ENCODE data around the gene NEK3.
"Not testable (repeated sequence)": the region's sequence is repeated elsewhere in the genome, so short reads cannot be mapped to it uniquely, and the experiment has no call there.

NEK3 gene

GRCh38 chr13:52169839-52170238, 10.4 kb upstream of the NEK3 start:
- no peak for DNase-seq

- DNase-seq: no peak
Measured at GRCh38 chr13:52165411-52165810, 6.0 kb upstream of the NEK3 start.

- no peak for DNase-seq
Measured at GRCh38 chr13:52164989-52165388, 5.6 kb upstream of the NEK3 start.

- not testable (repeated sequence) for DNase-seq
Measured at GRCh38 chr13:52163878-52164277, 4.5 kb upstream of the NEK3 start.

GRCh38 chr13:52162279-52163101, 3.1 kb upstream of the NEK3 start:
- no peak for DNase-seq

- no peak for DNase-seq
Measured at GRCh38 chr13:52161181-52161646, 1.8 kb upstream of the NEK3 start.

DNA sequence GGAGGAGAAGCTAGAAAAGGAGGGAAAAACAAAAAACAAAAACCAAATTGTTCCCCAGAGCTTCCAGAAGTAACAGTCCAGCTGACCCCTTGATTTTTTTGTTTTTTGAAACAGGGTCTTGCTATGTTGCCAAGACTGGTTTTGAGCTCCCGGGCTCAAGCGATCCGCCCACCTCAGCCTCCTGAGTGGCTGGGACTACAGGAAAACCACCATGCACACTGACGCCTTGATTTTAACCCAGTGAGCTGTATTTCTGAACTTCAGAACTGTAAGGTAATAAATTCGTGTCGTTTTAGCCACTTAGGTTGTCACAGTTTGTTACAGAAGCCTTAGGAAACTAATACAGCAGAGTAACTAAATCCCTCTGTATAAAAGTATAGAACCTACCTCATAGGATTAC, 1.1 kb upstream of the NEK3 start:
- no peak for DNase-seq

GRCh38 chr13:52160053-52160452, 656 bp upstream of the NEK3 start:
- no peak for DNase-seq

DNA sequence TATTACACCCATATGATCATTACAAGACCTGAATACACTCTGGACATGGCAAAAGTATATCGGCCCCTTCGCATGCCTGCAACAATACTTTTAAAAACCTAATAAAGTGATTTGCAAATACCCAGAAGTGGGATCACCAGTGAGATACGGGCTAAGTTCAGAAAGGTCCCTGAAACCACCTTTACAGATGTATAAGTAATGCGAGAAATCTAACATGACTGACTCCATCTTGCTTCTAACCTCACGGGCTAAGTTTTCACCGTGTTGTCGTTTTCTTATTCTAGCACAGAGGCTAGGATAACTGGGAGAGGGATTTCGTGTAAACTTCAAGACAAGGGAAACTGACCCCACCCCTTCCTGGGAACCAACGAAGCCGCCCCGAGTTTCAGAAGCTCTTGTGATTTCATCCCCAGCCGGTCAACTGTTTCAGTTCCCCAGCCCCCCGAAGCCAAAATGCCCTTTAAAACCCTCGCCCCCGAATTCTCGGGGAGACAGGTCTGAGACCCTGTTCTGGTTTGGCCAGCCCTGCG, 703 bp downstream of the NEK3 start:
- no peak for DNase-seq

GRCh38 chr13:52156724-52157261, 2.6 kb downstream of the NEK3 start:
- no peak for DNase-seq

DNA sequence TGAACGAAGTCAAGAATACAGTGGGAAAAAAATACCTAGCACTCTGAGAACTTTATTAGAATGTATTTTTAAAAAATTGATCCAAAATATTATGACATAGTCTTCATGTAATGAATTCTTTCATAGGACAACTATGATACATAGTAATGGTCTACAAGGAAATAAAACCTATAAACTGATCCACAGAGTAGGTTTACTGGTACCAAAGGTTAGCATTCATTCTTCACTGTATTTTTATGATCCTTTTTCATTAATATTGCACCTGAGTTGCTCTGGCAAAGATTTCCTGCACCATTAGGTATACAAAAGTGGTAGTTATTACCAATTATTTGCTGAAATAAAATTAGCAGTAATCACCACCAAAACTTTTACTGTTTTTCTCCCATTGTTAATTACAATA, 4.2 kb downstream of the NEK3 start:
- no peak for DNase-seq

DNA sequence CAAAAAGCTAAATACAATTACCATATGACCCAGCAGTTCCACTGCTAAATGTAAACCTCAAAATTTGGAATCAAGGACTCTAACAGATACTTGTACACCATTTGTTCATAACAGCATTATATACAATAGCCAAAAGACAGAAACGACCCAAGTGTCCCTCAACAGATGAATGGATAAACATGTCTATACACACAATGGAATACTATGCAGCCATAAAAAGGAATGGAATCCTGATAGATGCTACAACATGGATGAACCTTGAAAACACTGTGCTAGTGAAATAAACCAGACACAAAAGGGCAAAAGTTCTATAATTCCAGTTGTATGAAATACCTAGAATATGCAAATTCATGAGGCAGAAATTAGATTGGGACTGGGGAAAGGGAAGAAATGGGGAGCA, 12.2 kb downstream of the NEK3 start:
- DNase-seq: no peak

- no peak for DNase-seq
Measured at GRCh38 chr13:52141299-52141698, 18.1 kb downstream of the NEK3 start.

GRCh38 chr13:52137489-52137888, 21.9 kb downstream of the NEK3 start:
- DNase-seq: no peak

- no peak for DNase-seq
Measured at GRCh38 chr13:52136763-52137162, 22.6 kb downstream of the NEK3 start.

DNA sequence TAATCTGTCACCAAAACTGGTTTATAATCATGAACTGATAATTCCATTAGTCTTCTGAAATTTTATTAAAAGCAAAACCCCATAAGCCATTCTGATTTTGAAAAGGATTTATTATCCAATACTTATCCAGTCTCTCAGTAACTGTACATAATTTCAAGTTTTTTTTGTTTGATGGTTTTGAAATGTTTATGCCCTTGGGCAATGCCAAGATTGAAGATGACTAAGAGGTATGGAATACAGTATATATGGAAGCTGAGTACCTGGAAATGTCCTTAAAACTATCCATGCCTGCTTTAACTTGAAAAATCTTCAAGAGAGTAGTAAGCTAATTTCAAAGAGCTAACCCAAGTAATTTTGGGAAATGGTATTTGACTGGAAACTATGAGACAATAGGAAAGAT, 28.8 kb downstream of the NEK3 start:
- DNase-seq: no peak

GRCh38 chr13:52128714-52129700, 30.4 kb downstream of the NEK3 start, which contains the start of gene NEK5:
Gene NEK5 (minus strand): TSS chr13:52129073. CDS start chr13:52127482, 1,591 bp downstream.
- peak; percentile 32 for DNase-seq

DNA sequence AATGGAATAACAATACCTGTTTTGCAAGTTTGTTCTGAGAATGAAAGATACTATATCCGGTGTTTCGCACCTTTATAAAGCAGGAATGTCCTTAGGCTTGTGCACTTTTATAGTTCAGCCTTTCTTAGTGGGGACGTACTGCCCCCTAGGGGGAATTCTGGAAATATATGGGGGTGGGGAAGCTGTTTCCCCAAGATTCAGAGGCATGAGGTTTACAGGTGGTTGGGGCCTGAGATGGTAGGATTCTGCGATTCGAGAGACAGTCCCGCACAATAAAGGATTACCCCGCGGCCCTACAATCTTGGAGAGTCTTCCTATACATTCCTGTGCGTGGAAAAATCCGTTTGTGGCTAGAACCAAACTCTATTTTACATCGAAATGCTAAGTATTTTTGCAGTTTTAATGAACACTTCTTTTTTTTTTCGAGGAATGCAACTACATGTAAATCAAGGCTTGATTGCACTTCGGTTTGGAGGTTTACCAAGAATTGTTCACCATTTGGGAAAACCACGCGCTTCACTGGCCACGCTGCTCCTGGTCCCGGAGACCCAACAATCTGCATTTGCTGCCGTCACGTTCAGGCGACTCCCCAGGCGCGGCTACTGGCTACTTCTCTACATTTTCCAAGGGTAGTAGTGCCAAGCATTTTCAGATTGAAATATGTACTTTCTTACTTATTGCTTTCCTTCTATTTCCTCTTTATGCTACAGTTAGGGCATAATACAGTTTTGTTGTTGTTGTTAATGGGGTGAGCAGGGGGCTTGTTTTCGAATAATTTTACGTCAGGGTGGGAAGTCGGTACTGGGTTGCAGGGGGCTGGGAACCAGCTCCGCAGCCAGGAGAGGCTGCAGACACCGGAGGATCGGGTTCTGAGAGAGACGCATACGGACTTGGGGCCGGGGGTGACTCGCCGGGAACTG, 31.4 kb downstream of the NEK3 start:
- DNase-seq: peak; percentile 59

GRCh38 chr13:52127378-52127777, 32.0 kb downstream of the NEK3 start:
- no peak for DNase-seq

- DNase-seq: no peak
Measured at GRCh38 chr13:52125547-52125946, 33.9 kb downstream of the NEK3 start.

DNA sequence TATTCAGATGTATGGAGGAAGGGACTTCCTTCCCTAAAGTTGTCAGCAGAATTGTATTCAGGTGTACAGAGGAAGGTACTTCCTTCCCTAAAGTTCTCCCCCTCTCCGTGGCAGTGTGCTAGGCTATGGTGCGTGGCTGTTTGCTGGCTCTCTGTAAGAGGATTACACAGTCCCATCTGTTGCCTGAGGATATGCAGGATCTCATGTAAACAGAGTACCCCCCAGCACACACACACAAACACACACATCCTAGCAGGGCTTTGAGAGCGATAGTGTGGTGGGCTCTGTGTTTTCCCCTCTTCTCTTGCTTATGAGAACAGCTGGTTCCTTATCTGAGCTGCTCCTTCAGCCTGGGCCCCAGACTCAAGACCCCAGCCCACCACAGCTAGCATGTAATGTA, 40.8 kb downstream of the NEK3 start:
- DNase-seq: no peak

DNA sequence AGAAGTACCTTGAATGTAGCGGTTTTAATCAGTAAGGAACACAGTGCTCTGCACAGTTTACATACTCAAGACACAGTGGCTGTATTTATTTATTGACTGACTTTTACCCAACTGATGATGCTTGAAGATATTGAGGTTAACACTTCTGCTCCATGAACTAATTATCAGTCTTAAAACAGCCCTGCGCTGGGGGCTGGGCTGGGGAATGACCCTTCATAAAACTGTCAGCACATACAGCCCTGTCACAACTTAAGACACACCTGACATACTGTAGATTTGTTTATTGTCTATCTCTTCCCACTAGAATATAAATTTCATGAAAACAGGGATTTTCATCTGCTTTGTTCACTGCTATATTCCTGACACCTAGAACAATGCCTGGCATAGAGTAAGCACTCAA, 41.3 kb downstream of the NEK3 start:
- no peak for DNase-seq

Data from NCI-H1105 treated with DMSO at 0.1 percent for 48 hours (cell line).